ENCODE results near the gene ZNF784. TPM values are rescaled to one million over a fixed set of nuclear protein-coding genes. Genes with fewer than 3 reads are reported as not detected.

Gene ZNF784
- total and polyA plus RNA-seq, 2 of the 8 experiments (the other 6 are each of a cell fraction or from before 2014, with no cell fraction given): 6.5 to 8.0 TPM

DNA sequence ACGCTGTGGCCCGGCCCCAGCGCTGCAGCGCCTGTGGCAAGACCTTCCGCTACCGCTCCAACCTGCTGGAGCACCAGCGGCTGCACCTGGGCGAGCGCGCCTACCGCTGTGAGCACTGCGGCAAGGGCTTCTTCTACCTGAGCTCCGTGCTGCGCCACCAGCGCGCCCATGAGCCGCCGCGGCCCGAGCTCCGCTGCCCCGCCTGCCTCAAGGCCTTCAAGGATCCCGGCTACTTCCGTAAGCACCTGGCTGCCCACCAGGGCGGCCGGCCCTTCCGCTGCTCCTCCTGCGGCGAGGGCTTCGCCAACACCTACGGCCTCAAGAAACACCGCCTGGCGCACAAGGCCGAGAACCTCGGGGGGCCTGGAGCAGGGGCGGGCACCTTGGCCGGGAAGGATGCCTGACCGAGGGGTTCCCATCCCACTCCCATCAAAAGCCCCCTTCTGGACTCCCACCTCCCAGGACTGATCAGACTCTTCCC lies 7.9 kb downstream of the ZNF784 start (continued):
- TF ChIP-seq, protein P1, sequence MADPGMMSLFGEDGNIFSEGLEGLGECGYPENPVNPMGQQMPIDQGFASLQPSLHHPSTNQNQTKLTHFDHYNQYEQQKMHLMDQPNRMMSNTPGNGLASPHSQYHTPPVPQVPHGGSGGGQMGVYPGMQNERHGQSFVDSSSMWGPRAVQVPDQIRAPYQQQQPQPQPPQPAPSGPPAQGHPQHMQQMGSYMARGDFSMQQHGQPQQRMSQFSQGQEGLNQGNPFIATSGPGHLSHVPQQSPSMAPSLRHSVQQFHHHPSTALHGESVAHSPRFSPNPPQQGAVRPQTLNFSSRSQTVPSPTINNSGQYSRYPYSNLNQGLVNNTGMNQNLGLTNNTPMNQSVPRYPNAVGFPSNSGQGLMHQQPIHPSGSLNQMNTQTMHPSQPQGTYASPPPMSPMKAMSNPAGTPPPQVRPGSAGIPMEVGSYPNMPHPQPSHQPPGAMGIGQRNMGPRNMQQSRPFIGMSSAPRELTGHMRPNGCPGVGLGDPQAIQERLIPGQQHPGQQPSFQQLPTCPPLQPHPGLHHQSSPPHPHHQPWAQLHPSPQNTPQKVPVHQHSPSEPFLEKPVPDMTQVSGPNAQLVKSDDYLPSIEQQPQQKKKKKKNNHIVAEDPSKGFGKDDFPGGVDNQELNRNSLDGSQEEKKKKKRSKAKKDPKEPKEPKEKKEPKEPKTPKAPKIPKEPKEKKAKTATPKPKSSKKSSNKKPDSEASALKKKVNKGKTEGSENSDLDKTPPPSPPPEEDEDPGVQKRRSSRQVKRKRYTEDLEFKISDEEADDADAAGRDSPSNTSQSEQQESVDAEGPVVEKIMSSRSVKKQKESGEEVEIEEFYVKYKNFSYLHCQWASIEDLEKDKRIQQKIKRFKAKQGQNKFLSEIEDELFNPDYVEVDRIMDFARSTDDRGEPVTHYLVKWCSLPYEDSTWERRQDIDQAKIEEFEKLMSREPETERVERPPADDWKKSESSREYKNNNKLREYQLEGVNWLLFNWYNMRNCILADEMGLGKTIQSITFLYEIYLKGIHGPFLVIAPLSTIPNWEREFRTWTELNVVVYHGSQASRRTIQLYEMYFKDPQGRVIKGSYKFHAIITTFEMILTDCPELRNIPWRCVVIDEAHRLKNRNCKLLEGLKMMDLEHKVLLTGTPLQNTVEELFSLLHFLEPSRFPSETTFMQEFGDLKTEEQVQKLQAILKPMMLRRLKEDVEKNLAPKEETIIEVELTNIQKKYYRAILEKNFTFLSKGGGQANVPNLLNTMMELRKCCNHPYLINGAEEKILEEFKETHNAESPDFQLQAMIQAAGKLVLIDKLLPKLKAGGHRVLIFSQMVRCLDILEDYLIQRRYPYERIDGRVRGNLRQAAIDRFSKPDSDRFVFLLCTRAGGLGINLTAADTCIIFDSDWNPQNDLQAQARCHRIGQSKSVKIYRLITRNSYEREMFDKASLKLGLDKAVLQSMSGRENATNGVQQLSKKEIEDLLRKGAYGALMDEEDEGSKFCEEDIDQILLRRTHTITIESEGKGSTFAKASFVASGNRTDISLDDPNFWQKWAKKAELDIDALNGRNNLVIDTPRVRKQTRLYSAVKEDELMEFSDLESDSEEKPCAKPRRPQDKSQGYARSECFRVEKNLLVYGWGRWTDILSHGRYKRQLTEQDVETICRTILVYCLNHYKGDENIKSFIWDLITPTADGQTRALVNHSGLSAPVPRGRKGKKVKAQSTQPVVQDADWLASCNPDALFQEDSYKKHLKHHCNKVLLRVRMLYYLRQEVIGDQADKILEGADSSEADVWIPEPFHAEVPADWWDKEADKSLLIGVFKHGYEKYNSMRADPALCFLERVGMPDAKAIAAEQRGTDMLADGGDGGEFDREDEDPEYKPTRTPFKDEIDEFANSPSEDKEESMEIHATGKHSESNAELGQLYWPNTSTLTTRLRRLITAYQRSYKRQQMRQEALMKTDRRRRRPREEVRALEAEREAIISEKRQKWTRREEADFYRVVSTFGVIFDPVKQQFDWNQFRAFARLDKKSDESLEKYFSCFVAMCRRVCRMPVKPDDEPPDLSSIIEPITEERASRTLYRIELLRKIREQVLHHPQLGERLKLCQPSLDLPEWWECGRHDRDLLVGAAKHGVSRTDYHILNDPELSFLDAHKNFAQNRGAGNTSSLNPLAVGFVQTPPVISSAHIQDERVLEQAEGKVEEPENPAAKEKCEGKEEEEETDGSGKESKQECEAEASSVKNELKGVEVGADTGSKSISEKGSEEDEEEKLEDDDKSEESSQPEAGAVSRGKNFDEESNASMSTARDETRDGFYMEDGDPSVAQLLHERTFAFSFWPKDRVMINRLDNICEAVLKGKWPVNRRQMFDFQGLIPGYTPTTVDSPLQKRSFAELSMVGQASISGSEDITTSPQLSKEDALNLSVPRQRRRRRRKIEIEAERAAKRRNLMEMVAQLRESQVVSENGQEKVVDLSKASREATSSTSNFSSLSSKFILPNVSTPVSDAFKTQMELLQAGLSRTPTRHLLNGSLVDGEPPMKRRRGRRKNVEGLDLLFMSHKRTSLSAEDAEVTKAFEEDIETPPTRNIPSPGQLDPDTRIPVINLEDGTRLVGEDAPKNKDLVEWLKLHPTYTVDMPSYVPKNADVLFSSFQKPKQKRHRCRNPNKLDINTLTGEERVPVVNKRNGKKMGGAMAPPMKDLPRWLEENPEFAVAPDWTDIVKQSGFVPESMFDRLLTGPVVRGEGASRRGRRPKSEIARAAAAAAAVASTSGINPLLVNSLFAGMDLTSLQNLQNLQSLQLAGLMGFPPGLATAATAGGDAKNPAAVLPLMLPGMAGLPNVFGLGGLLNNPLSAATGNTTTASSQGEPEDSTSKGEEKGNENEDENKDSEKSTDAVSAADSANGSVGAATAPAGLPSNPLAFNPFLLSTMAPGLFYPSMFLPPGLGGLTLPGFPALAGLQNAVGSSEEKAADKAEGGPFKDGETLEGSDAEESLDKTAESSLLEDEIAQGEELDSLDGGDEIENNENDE (IDR thresholded peaks at IDR 0.05; ENCODE audit: insufficient replicate concordance, low read length): no peak
- TF ChIP-seq EP300 (IDR thresholded peaks at IDR 0.05; ENCODE audit: borderline replicate concordance in 1 of 2, low read depth in 2 of 2, low read length in 2 of 2) (no peak), TCF12 (IDR thresholded peaks at IDR 0.05; ENCODE audit: low read depth, low read length) (no peak), NANOG (IDR thresholded peaks at IDR 0.05; ENCODE audit: insufficient read depth, low read depth, low read length, poor library complexity, severe bottlenecking) (no peak), RFX5 (IDR thresholded peaks at IDR 0.05; ENCODE audit: borderline replicate concordance, low read depth, low read length) (no peak), CREB1 (IDR thresholded peaks at IDR 0.05) (no peak), KDM1A (IDR thresholded peaks at IDR 0.05; ENCODE audit: borderline replicate concordance, low read length) (no peak), TBP (IDR thresholded peaks at IDR 0.05; ENCODE audit: low read depth, low read length) (no peak), ASH2L (IDR thresholded peaks at IDR 0.05; ENCODE audit: low read length) (no peak)
